Suppressor macrophage treated with lipopolysaccharide for 4 hours (primary cell): ENCODE measurements around the gene RSRC2.
"Not testable (repeated sequence)": the region's sequence is repeated elsewhere in the genome, so short reads cannot be mapped to it uniquely, and the experiment has no call there.

Source experiments
- DNase-seq: peaks from one replicate; pipeline ENCODE4 v3.0.0-alpha.2; 2020

The RSRC2 gene

DNA sequence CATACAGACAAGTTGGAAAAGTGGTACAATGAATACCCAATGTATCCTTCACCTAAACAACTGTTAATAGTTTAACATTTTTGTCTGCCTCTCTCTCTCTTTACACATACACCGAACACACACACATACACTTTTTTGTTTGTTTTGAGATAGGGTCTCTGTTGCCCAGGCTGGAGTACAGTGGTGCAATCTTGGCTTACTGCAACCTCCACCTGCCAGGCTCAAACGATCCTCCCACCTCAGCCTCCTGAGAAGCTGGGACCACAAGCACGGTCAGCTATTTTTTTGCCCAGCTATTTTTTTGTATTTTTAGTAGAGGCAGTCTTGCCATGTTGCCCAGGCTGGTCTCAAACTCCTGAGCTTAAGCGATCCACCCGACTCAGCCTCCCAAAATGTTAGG lies 42.8 kb downstream of the RSRC2 start:
- no peak for DNase-seq

DNA sequence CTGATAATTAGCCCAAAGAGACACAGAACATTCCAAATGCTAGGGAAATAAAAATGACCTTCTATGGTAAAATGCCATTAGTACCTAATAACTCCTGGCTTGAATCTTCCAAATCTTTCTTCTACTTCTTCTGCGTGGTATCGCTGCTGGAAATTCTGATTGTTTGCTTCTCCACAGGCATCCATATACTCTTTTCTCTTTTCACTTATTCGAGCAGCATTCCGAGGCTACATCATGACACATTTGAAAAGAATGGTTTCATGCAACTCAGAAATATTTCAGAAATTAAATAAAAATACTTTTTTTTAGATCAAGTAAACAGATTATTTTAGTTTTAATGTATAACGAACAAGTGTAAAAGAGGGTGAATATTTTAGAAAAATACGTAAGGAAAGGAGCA lies 44.9 kb downstream of the RSRC2 start:
- DNase-seq: no peak

DNA sequence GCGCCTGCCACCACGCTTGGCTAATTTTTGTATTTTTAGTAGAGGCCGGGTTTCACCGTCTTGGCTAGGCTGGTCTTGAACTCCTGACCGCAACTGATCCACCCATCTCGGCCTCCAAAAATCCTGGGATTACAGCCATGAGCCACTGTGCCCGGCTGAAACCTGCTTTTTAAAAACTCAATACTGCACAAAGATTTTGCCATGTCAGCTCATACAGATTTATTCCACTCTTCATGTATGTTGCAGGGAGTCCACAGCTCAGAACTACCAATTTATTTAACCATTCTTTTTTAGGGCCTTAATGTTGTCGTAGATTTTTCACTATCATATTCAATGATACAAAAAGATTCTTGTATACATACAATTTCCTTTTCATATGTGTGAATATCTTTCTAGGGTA lies 46.0 kb downstream of the RSRC2 start:
- no peak for DNase-seq

DNA sequence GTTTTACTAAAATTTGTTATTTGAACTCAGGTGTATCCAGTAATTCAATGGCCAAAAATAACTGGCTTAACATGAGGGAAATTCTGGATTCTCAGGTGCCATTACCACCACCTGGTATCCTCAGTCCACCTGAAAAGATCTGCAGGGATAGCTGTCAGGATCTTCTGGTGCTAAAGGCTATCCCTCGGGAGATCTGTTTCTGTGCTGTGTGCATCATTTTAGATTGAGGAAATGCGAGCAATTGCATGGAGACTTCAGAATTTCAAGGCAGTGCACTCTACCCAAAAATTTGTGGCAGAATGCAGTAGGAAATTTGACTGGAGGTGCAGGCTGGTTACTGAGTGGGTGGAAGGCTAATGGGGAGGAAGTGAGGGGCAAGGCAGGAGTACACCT lies 52.4 kb downstream of the RSRC2 start:
- no peak for DNase-seq

DNA sequence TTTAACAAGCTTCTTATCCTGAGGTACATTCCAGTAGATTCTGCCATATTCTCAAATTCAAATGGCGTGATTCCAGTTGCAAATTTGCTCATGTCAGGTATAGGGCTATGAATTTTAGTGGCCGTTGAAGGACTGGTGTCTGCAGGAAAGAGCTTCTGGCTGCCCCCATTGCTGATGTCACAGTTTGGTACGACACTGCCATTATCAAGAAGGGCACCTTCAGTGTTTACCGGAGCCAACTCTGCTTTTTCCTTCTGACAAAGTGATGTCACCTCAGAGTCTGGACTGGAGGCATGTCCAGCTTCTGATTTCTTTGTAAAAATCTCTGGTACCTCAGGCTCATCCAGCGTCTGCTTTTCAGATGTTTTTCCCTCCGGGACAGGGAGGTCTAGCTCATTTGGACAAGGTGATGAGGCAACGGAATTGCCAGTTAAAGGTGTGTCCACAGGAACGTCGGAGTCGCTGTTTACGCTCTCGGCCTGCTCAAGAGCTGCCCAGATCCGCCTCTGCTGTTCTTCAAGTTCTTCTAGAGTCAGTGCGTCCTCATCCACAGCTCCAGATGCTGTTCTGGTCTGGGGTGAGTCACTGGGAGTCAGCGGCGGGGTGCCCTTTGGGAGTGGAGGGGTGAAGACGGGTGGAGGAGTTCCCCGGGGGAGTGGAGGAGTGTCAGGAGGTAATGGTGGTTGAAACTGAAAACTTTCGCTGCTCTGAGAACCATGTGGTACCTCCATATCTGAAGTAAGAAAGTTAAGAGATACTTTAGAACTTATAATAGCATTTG lies 53.0 kb downstream of the RSRC2 start:
- DNase-seq: no peak

DNA sequence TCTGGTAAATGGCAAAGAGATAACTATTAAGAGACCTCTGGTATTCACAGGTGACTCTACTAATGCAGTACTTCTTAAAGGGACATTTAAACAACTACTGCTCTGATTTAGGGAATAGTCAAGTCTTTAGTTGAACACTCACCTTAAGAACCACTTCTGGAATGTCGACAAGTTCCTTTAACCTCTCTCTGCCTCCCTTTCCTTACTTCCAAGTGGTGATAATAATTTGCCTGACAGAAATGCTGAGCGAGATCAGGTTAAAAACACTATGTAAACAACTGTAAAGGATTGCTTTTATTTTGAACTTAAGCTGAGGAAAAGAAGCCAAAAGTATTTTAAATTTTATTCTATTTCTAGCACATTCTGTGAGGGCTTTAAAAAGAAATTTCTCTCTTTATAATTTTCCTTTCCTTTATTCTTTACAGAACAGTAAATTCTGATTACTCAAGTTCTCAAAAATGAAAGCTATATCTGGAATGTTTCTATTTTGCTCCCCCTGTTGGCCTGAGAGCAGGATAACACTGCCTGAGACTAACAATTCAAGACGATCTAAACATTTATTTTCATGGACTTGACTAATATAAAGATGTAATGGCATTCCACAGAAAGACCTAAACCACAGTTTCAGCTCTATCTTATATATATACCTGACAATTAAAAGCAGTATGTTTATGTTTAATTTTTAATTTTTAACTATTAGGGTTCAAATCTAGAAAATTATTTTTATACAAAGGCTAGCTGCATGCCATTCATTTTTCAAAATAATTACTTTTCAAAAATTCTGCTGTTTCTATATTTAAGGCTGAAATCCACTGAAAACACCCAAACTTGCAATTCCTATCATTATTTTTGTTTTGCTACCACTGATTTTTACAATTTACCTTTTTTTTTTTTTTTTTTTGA lies 55.2 kb downstream of the RSRC2 start:
- DNase-seq: peak; percentile 82

DNA sequence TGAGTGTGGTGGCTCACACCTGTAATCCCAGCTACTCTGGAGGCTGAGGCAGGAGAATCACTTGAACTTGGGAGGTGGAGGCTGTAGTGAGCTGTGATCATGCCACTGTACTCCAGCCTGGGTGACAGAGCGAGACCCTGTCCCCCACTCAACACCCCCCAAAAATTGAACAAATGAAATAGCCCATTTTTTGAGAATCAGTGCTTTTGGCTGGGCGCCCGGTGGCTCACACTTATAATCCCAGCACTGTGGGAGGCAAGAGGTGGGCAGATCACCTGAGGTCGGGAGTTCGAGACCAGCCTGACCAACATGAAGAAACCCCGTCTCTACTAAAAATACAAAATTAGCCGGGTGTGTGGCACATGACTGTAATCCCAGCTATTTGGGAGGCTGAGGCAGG lies 56.2 kb downstream of the RSRC2 start:
- not testable (repeated sequence) for DNase-seq

DNA sequence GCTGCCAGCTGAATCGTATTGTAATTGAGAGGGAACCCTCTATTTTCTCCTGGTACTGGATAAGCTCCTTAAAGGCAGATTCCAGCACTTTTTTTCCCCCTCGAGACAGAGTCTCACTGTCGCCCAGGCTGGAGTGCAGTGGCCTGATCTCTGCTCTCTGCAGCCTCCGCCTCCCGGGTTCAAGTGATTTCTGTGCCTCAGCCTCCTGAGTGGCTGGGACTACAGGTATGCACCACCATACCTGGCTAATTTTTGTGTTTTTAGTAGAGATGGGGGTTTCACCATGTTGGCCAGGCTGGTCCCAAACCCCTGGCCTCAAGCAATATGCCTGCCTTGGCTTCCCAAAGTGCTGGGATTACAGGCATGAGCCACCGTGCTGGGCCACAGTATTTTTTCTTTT lies 56.9 kb downstream of the RSRC2 start:
- DNase-seq: not testable (repeated sequence)

DNA sequence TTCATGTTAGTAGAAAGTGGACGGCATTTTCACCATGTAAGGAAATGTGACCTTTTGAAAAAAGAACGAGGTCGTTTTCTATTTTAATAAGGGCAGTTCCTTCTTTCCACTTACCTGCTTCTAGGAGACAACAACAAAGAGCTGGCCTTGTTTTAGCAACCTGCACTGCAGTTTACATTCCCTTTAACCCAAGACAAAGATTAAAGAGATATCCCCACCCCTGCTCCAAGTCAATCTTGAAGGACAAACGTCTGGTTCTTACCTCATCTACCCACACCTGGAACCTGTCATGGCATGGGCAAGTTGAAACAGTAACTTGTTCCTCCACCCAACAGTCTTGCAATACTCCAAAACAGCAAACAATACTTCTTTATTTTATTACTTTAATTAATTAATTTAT lies 58.8 kb downstream of the RSRC2 start:
- no peak for DNase-seq

DNA sequence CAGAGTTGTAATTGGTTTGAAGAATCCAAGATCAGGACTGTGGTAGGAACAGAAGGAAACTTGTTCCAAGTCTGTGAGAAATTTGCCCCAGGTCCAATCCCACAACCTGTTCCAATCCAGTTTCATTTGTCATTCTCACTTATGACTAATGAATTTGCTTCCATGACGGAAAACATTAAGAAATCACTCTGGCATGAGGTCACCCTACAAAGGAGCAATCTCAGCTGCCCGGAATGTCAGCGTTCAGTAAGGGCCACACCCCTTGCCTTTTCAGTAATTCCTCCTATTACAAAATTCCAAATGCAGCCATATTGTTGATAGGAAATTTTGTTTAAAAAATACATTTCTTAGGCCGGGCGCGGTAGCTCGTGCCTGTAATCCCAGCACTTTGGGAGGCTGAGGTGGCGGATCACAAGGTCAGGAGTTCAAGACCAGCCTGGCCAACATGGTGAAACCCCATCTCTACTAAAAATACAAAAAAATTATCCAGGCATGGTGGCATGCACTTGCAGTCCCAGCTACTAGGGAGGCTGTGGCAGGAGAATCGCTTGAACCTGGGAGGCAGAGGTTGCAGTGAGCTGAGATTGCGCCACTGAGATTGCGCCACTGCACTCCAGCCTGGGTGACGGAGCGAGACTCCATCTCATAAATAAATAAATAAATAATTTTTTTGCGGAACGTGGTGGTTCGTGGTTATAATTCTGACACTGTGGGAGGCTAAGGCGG lies 62.3 kb downstream of the RSRC2 start:
- DNase-seq: peak; percentile 94

DNA sequence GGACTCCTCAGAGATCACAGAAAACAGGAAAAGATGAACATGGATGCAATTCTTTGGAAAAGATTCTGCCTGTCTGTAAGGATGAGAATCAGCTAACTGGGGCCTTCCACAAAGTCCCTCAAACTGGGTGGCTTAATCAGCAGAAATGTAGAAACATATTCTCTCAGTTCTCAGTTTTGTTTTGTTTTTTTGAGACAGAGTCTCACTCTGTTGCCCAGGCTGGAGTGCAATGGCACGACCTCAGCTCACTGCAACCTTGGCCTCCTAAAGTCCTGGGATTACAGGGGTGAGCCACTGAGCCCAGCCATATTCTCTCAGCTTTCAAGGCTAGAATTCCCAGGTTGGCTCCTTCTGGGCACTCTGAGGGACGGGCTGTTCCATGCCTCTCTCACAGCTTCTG lies 66.1 kb downstream of the RSRC2 start:
- no peak for DNase-seq

DNA sequence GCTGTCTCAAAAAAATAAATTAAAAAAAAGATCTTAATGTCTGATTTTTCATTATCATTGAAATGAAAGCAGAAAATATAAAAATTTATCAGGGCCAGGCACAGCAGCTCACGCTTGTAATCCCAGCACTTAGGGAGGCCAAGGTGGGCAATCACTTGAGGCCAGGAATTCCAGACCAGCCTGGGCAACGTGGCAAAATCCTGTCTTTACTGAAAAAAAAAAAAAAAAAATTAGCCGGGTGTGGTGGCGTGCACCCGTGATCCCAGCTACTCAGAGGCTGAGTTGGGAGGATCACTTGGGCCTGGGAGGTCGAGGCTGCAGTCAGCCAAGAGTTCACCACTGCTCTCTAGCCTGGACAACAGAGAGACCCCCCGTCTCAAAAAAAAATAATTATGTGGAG lies 66.7 kb downstream of the RSRC2 start:
- no peak for DNase-seq

DNA sequence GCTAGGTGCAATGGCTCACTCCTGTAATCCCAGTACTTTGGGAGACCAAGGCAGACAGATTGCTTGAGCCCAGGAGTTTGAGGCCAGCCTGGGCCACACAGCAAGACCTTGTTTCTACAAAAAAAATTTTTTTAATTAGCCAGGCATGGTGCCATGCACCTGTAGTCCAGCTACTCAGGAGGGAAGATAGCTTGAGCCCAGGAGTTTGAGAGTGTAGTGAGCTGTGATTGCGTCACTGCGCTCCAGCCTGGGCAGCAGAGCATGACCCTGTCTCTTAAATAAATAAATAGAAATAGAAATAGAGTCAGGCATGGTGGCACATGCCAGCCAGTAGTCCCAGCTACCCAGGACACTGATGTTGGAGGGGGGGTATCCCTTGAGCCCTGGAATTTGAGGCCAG lies 67.5 kb downstream of the RSRC2 start:
- DNase-seq: no peak

DNA sequence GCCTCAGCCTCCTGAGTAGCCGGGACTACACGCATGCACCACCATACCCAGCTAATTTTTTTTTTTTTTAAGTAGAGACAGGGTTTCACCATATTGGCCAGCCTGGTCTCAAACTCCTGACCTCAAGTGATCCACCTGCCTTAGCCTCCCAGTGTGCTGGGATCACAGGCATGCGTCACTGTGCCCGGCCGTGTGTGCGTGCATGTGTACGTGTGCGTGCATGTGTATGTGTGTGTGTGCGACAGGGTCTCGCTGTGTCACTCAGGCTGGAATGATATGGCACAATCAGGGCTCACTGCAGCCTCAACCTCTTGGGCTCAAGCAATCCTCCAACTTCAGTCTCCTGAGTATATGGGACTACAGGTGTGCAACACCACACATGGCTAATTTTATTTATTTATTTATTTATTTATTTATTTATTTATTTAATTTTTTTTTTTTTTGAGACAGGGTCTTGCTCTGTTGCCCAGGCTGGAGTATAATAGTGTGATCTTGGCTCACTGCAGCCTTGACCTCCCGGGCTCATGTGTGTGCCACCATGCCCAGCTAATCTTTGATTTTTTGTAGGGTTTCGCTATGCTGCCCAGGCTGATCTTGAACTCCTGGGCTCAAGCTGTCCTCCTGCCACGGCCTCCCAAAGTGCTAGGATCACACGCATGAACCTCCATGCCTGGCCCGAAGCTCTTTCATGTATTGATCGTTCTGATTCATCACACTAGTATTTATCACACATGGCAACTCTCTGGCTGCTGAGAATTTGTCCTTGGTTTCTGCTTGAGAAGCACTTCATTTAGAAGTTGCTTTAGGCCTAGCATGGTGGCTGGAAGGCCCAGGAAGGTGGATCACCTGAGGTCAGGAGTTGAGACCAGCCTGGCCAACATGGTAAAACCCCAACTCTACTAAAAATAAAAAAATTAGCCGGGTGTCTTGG lies 68.4 kb downstream of the RSRC2 start:
- no peak for DNase-seq

DNA sequence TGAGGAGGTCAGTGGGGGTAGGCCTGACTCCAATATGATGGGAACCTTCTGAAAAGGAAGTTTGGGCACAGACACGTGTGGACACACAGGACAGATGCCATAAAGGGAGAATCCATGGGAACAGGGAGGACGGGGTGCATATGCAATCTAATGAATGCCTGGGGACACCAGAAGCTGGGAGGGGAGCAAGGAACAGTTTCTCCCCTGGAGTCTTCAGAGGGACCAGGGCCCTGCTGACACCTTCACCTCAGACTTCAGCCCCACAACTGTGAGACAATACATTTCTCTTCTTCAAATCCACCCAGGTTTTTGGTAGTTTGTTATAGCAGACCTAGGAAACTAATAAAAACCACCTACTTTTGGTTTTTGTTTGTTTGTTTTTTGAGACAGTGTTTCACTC lies 69.1 kb downstream of the RSRC2 start:
- DNase-seq: no peak

DNA sequence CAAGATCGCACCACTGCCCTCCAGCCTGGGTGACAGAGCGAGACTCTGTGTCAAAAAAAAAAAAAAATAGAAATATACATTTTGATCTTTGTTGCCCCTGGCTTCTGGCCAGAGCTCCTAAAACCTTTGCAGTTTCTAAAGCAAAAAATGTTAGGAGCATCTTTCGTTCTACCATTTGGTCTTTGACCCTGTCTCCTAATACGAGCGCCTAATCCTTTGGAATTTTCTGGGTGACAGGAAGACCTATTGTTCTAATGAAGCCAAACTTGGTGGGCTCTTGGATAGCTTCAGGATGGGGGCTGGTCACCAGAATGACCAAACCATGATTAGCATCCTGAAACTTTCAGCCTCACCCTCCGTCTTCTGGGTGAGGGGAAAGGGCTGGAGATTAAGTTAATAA lies 72.0 kb downstream of the RSRC2 start:
- DNase-seq: no peak

DNA sequence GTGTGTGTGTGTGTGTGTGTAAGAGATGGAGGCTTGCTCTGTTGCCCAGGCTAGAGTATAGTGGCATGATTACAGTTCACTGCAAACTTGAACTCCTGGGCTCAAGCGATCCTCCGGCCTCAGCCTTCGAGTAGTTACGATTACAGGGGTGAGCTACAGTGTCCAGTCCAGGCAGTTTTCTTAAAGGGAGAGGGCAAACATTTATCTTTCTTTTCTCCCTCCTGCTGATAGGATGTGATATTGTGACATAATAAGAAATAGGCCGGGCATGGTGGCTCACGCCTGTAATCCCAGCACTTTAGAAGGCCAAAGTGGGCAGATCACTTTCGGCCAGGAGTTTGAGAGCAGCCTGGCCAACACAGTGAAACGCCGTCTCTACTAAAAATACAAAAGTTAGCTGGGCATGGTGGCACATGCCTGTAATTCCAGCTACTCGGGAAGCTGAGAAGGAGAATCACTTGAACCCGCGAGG lies 72.5 kb downstream of the RSRC2 start:
- DNase-seq: no peak
